ENCODE measurements around the gene GPR158.

GPR158 gene

GRCh38 chr10:25506821-25507335 lies 332.1 kb downstream of the GPR158 start:
- no peak for DNase-seq

GRCh38 chr10:25508112-25508815 lies 333.5 kb downstream of the GPR158 start:
- no peak for DNase-seq

GRCh38 chr10:25509151-25509550 lies 334.4 kb downstream of the GPR158 start:
- DNase-seq = no peak

GRCh38 chr10:25522294-25522693 lies 347.5 kb downstream of the GPR158 start:
- no peak for DNase-seq

- peak in 1 of 2 experiments; percentile 16 for DNase-seq
Measured at GRCh38 chr10:25522946-25523608, 348.3 kb downstream of the GPR158 start.

- no peak for DNase-seq
Measured at GRCh38 chr10:25530306-25530705, 355.5 kb downstream of the GPR158 start.

- DNase-seq = no peak
Measured at GRCh38 chr10:25531457-25532061, 356.8 kb downstream of the GPR158 start.

GRCh38 chr10:25532213-25532612 lies 357.4 kb downstream of the GPR158 start:
- no peak for DNase-seq

- DNase-seq = no peak
Measured at GRCh38 chr10:25536027-25536426, 361.2 kb downstream of the GPR158 start.

GRCh38 chr10:25547382-25547781 lies 372.6 kb downstream of the GPR158 start:
- no peak for DNase-seq

- no peak for DNase-seq
Measured at GRCh38 chr10:25552283-25552919, 377.6 kb downstream of the GPR158 start.

GRCh38 chr10:25555865-25556264 lies 381.1 kb downstream of the GPR158 start:
- DNase-seq = no peak

GRCh38 chr10:25556457-25556856 lies 381.7 kb downstream of the GPR158 start:
- no peak for DNase-seq

- no peak for DNase-seq
Measured at GRCh38 chr10:25557136-25557535, 382.3 kb downstream of the GPR158 start.

GRCh38 chr10:25561758-25562157 lies 387.0 kb downstream of the GPR158 start:
- DNase-seq = peak in 1 of 2 experiments; percentile 8

- no peak for DNase-seq
Measured at GRCh38 chr10:25562547-25562946, 387.7 kb downstream of the GPR158 start.

GRCh38 chr10:25564351-25564750 lies 389.6 kb downstream of the GPR158 start:
- DNase-seq = no peak

- DNase-seq = no peak
Measured at GRCh38 chr10:25565570-25565969, 390.8 kb downstream of the GPR158 start.

GRCh38 chr10:25573316-25573715 lies 398.5 kb downstream of the GPR158 start:
- DNase-seq = no peak

- no peak for DNase-seq
Measured at GRCh38 chr10:25575343-25575742, 400.5 kb downstream of the GPR158 start.

GRCh38 chr10:25578061-25578460 lies 403.3 kb downstream of the GPR158 start:
- DNase-seq = no peak

GRCh38 chr10:25582961-25583360 lies 408.2 kb downstream of the GPR158 start:
- no peak for DNase-seq

- DNase-seq = no peak
Measured at GRCh38 chr10:25600651-25601050, 425.9 kb downstream of the GPR158 start.

Measured in NCI-H524 (cell line).